Right renal pelvis (tissue), 4 donors: ENCODE results near the gene FRMD5. TPM values are rescaled to one million over a fixed set of nuclear protein-coding genes. Genes with fewer than 3 reads are reported as not detected.
A peak's percentile ranks its signal among the peaks of the same experiment; 100 is the strongest.

Experiments
- DNase-seq, 4 donors: peaks; one replicate each; pipeline ENCODE4 v3.0.0-alpha.2; 2013; ENCODE audit warnings: low read depth in 4 of 4, low spot score in 3 of 4, missing footprints in 1 of 4
- polyA plus RNA-seq, 4 donors: library from polyadenylated mRNA; unstranded; fragments of 120-200 nt; gene quantifications; one replicate each; pipeline ENCODE4 v1.2.1, GENCODE V29; 2013; ENCODE audit not compliant: insufficient read length in 4 of 4

FRMD5 gene
- polyA plus RNA-seq, 4 donors: 0.91 to 1.1 (median 0.99) TPM

DNA sequence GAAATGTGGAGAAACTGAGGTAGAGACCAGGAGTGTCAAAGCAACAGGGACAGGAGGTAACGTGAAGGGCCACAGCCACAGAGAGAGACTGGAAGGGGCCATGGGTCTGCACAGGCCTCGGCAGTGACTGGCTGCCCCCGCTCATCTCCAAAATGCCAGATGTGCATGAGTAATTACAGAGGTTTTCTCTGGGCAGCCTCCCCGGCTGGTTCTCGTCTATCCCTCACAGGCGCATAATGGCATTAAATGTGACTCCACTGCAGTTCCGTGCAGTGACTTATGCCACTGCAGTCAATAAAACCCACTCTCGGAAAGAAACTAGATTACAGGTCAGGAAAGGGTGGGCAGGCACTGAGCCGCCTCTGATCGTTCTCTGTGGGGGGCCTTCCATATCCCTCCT, 293.6 kb downstream of the FRMD5 start:
- DNase-seq: no peak

DNA sequence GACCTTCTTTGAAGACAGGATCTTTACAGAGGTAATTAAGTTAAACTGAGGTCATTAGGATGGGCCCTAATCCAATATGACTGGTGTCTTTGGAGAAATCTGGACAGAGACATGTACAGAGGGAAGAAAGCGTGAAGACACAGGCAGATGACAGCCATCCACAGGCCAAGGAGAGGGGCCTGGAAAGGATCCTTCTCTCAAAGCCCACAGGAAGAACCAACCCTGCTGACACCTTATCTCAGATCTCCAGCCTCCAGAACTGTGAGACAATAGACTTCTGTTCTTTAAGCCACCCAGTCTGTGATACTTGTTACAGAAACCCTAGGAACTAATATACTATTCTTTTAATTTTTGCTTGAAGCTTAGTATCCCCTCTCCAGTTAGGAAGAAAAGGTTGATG, 294.1 kb downstream of the FRMD5 start:
- no peak for DNase-seq

DNA sequence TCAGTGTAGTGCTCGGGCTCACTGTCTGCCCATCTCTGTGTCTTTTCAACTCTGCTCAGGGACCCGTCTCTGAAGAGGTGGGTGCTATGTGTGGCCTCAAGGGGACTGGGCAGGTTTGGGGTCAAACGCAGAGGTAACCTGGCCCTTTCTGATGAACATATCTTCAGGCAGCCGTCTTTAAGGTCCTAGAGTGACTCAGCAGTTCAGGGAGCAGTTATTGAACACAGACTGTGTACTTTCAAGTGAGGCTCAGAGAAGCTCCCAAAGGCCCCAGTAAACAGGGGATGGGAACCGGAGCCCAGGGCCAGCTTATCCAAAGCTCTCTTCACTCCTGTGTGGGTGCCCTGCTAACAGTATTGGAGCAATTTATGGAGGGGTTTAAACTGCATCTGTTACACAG, 295.1 kb downstream of the FRMD5 start:
- DNase-seq: no peak

DNA sequence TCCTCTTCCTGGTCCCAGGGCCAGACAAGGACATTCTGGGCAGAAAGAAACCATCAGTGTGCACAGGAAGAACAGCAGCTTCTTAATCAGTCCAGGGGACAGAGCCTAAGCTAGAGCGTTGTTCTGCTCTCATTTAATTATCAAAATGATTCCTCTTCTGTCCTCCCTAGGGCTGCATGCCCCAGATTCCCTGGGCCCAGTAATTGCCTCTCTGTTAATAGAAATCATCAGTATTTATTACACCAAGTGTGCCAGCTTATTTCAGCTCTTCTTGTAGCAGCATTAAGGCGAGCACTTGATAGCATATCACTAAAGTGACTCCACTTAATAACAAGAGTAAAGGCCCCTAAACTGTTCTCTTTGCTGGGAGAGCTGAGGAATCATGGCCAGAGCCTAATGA, 296.2 kb downstream of the FRMD5 start:
- DNase-seq: no peak

DNA sequence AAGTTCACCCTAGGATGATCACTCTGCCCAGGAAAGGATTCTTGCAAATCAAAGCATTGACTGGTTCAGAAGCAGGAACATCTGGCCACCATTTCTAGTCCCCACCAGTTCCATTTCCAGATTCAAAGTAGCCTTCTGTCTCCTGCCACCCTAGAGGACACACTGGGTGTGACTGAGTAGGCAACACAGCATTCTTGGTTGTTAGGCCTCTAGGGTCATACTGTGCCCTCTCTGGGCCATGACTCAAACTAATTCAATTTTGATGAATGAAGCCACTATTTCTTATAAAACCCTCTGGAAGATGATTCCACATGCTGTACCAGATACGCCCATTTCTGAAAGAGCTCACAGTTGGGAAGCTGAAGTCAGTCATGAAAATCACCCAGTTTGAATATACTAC, 298.5 kb downstream of the FRMD5 start:
- DNase-seq: no peak

DNA sequence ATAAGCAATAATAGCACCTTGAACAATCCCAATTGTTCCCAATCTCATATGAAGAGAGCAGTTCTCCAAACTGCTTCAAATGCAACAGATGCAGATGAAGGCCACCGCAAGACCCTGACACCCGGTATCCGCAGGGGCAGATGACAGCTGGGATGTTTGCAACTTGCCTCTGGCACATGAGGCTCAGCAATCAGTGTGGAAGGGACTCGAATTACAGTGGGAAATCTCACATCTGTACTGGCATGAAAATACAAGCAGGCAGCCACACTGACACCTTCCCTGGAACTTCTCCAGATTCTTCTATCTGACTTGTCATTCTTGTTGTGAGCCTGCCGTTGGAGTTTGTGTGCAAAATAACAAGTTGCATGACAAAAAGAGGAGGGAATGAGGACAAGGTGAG, 299.5 kb downstream of the FRMD5 start:
- no peak for DNase-seq

DNA sequence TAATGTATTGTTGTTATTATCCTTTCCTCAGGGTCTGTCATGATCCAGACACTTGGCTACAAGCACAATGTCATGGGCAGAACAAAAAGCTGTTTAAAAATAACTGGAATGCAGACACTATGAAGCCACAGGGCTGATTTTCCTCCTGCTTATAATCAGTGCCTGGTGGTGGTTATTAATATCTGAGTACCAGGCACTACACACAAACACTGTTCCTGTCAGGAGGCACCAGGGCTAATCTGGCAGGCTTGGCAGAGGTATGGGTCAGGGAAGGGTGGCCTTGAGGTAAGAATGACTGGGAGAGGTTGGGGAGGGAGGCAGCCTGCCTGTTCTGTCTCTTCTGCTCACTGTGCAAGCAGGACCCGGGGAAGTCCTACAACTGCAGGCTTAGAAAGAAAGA, 301.1 kb downstream of the FRMD5 start:
- DNase-seq: no peak

DNA sequence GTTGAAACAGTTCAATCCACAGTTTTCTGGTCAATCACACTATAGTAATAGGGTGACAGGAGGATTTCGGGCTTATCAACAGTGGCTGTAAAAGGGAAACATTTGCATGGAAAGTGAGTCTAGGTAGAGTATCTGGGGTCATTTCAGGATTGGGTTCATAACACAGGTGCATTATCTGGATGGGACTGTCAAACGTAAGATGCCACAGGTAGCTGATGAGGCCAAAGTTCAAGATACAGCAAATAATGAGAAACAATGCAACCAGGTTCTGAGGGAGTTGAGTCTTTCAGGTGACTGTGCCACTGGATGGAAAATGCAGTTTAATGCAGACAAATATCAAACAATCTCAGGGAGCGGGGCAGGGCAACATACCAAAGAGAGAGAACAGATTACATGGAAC, 306.0 kb downstream of the FRMD5 start:
- DNase-seq: no peak

DNA sequence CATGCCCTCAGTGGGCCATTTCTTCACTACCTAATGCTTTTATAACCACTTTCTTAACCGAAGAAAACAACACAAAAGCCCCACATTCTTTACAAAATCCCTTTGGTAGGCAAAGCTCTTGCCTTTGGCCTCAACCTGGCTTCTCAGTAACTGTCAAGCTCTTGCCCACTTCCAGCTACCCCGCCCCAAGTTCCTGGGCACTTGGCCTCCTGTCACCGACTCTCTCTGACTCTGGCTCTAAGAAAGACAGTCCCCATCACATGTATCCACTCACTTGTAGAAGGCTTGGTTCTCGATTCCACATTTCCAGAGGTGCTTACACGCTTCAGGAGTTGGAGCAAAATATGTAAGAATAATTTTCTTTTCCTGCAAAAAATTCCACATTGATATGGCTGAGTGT, 307.2 kb downstream of the FRMD5 start:
- DNase-seq: no peak

DNA sequence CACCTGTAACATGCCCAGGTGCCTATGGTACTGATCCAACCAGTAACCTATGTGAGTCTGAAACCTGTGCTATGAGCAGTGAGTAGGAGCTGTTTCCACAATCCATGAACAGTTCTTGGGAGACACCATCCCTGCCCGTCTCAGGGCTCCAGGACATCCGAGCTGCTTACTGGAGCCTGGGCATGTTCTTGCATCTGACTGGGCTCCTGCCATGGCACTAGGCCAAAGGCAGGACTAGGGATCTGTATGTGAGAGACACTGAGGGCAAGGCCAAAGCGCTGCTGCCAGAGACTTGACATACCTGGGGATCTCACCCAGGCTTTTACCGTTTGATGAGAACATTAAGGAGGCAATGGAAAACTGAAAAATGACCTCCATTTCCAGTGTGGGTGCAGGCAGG, 308.5 kb downstream of the FRMD5 start:
- DNase-seq: no peak

DNA sequence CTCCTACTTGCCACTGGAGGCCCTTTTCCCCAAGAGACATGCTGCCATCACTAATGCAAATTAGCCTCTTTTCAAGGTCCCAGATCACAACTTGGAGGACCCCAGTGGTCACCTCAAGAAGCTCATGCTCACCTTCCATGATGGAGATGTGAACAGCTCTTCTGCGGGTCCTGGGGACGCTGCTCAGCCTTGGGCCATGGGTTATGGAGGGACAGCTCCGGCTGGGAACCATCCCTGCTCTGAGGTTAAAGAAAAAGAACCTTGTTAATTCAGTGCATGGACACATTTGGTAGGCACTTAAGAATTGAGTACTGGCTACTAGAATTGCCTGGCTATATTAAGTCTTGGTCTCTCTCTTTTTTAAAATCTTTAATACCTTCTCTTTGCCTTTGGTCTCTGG, 311.5 kb downstream of the FRMD5 start:
- no peak for DNase-seq

DNA sequence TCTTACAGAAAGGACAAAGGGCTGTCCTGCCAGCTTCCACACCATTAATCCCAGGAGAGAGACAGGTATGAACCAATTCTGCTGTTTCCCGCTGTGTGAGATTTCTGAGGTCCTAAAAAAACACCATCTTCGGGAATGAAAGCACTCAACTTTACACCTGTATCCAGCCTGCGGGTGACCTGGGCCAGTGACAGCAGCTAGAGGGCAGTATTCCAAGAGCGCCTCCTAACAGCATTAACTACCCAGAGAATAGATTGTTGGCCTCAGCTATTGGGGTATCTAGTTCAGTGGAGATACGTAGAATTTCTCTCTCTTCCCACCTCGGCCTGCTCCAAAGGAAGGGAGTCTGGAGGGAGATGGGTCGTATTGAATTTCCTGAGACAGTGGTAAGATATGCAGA, 313.1 kb downstream of the FRMD5 start:
- DNase-seq: no peak

DNA sequence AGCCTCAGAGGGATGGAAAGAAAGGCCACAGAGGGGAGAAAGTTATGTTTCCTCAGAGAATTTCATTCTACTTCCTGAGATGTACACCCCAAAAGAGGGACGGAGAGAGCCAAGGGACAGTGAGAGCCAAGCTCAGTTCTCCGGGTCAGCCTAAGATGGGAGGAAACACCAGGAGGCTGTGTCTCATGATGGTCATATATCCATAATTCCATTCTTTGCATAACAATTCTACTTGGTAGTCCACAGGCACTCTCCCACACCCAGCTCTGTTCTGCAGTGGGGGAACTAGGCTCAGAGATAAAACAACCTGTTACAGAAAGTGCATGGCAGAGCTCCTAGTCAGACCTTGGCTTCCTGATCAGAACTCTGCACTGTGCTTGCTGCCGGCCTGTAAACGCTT, 313.8 kb downstream of the FRMD5 start:
- DNase-seq: no peak

DNA sequence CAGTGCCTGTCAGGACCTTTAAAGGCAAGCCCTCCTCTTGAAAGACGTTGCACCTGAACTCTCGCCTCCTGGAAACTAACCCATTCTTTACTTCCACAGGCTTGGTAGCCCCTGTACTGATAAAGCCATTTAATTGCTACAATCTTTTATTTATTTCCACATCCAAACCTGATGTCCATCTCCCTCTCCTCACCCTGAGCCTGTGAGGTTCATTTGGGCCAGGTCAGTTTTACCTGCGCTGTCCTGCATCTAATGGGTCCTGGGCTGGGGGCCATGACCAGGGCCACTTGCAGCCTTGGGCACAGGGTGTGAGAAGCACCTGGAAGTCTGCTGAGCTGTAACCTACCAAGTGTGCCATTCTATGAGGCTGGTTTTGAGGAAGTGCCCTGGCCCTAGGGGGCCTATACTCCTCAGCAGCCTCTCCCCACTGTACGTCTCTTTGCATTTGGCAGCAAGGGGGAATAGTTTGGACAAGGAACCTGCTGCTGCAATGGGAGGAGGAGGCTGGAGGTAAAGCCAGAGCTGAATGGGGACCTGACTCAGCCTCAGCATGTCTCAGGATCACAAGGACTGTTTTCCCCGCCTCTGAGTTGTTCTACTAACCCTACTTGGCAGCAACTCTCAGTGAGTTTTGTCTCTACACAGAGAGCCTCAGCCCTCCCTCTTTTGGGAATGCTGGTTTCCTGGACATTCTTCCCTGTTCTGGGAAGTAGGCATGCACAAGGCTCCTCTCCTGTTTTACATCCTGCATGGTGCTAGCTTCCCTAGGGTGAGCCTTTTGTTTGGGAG, 314.5 kb downstream of the FRMD5 start:
- DNase-seq: no peak

DNA sequence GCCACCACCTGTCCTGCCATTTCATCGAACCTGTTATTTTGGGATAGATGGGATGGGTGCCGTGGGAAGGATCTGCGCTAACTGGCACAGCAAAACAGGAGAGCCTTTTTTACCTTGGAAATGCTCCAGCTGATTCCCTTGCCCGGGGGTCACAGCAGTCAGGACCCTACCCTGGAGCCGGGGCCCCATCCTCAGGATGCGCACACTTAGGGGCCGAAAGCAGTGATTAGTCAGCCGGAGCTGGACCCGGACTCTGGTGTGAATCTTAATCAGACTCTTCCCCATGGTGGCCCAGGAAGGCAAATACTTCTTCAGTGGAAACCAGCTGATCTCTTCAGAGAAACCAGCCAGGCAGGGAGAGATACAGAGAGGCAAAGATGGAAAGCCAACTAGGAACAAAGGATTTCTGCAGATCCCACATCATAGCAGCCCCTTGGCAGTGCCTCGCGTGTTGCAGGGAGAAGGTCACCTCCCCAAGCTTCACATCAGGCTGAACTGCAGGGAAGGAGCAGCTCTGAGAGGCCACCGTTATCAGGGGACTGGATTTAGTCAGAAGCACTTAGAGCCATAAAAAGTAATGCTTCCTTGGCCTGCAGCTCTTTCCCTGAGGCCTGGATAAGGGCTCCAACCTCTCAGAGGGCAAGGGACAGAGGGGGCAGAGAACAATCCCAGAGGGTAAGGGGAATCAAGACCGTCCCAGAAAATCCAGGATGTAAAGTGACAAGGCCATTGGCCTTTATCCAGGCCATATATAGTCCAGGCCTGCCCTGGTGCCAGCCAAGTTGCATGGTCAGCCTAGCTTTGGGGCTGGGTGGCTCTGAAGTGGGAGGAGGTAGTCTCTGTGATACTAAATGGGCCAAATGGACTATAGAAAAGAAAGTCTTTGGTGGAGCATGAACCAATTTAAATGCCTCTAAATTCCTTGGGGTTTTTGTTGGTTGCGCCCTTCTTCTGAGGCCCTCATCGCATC, 315.4 kb downstream of the FRMD5 start:
- DNase-seq: no peak

DNA sequence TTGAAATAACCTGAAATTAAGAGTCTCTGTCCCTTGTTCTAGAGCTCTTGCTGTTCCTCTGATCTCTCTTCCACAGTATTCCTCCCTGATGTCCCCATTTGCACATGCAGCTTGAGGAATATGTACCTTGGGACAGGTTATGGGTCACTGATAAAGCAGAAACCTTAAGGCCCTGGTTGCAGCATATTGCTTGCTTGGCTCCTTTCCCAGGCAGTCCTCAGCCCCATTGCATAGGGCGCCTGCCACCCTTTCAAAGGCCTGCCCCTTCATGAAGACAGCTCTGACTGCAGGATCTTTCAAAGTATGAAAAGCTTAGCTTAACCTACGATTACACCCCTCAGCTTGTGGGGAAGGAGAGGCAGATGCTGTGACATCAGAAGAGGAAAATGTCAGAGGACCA, 316.6 kb downstream of the FRMD5 start:
- DNase-seq: no peak

DNA sequence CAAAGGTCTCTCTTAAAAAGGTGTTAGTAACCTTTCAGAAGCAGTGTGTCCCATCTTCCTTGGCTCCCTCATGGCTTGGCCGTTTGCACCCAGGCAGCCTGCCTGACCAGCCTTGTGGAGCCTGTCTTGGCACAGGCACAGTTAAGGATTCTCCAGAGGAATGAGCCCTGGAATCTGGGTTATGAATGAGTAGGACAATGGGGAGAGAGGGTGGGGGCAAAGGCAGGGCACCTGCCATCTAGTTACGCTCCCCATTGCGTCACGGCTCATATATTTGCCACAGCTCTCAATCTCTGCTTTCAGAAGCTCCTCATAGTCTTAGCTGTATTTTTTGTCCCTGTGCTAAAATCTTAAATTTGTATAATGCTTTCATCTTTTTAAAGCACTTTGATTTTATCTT, 317.7 kb downstream of the FRMD5 start:
- DNase-seq: no peak

DNA sequence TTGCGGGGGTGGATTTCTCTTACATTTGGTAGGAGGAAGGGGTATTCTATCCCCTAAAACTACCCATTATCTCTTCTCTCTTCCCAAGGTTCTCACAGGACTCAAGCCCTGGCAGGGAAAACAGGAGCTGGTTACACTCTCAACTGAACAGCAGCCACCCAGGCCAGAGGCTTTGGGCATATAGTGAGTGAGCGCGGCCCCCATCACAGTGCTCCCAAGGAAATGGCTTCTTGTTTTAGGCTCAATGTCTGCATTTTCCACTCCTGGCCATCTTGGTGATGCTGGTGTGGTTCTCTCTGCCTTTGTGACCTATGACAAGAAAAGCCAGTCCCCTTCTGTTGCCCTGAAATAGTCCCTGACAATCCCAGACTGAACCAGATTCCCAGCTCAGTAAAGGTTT, 318.2 kb downstream of the FRMD5 start:
- no peak for DNase-seq

DNA sequence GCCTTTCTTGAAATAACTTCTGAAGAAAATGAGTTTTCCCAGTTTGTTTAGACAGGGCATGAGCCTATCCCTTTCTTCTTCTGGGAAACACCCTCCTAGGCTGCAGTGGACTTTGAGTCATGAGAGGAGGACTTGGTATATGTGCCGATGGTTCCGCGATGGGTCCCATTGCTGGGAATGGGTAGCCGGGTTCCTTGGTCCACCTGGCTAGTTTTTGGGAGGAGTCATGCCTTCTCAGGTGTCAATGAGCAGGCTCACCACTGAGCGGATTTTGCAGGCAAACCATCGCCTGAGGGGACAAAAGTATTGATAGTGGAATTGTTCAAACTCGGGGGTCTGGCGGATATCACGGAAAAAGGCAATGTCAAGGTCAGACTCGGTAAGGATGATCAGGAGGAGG, 321.4 kb downstream of the FRMD5 start:
- no peak for DNase-seq

DNA sequence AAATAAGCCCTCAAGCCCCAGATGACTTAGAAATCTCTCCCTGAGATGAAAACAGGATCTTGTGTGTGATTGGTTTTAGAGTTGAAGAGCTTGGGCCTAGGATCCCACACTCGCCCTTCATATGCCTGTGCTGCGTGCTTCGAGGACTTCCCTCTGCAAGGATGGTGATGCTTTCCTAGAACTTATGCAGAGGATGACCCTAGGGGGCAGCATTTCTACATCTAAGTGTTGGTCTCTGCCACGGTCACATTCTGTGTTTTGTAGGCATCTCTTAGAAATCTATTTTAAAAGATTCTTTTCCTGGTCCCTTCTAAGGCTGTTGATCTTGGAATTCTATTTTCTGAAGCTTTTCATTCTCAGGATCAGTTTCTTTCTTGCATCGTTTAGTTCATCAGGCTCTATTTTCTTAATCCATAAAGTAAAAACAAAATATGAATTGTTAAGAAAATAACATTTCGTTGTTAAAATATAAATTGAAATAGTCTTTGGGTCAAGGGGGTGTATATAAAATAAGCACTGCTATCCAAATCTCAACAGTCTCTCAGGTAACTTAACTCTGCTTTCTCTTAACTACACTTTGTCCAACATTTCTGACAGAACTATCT, 322.6 kb downstream of the FRMD5 start:
- peak; percentile 44 to 61 (median 52) for DNase-seq

DNA sequence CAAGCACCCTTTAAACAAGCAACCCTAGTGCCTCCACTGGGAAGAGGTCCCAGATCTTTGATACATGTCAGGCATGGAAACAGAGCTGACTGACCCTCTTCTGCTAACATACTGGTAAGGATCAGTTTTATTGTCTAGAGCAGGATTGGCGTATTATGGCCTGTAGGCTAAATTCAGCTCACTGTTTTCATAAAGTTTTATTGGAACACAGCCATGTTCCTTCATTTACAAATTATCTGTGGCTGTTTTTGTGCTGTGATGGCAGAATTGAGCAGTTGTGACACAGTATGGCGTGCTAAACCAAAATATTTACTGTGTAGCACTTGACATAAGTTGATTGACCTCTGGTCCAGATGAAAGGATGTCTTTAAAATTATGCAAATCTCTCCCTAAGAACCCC, 323.2 kb downstream of the FRMD5 start:
- no peak for DNase-seq
